SK-N-SH (cell line): ENCODE results near the gene HIRA. TPM values are rescaled to one million over a fixed set of nuclear protein-coding genes. Genes with fewer than 3 reads are reported as not detected.

ENCODE experiments used
- CTCF ChIA-PET: fragments of 300-600, 350-600 bp; formaldehyde crosslinking; extraction: SDS; loops from one replicate; lab custom pipeline; 2021; lab: Yijun Ruan, JAX
- POLR2A ChIA-PET: fragments of 350-600 bp; sonication (Branson Sonifier 250); formaldehyde crosslinking; extraction: SDS; loops from one replicate; lab custom pipeline; 2020; ENCODE audit warnings: antibody characterized with exemption, inconsistent platforms; lab: Yijun Ruan, JAX
- DNase-seq: peaks from one replicate; pipeline ENCODE4 v3.0.0; 2012
- H2AFZ ChIP-seq: fragments of 200-600 bp; sonication (generic); 2 replicates; pipeline ENCODE4 v1.8.1; 2016; ENCODE audit warnings: antibody characterized with exemption, mild to moderate bottlenecking, low read depth
- H3F3A ChIP-seq: fragments of 200-600 bp; sonication (generic); replicated peaks from 2 replicates; pipeline ENCODE3; 2016; ENCODE audit warnings: antibody characterized with exemption, mild to moderate bottlenecking; ENCODE audit not compliant: insufficient read depth
- H3K27ac ChIP-seq, 2 experiments: fragments of 200-500 bp in 1 of 2; fragments of 200-600 bp in 1 of 2; sonication (Bioruptor generic) in 1 of 2; sonication (generic), shearing (Covaris generic) in 1 of 2; 2 replicates each; pipeline versions ENCODE4 v1.5.1 to v1.6.1; 2014 to 2016; ENCODE audit warnings: low read depth in 2 of 2, inconsistent platforms in 1 of 2, low read length in 1 of 2, mild to moderate bottlenecking in 1 of 2, mixed read lengths in 1 of 2
- H3K27me3 ChIP-seq: fragments of 200-600 bp; sonication (generic), shearing (Covaris generic); 2 replicates; pipeline ENCODE4 v1.6.1; 2016; ENCODE audit warnings: mixed run types; ENCODE audit not compliant: insufficient read depth
- H3K36me3 ChIP-seq, 2 experiments: fragments of 200-500 bp in 1 of 2; fragments of 200-600 bp in 1 of 2; sonication (Bioruptor generic) in 1 of 2; sonication (generic) in 1 of 2; replicated peaks in 1 of 2; 2 replicates each; pipeline versions ENCODE3 to v1.5.1; 2014 to 2016; ENCODE audit warnings: low read length in 1 of 2, mild to moderate bottlenecking in 1 of 2; ENCODE audit not compliant: insufficient read depth in 2 of 2, control insufficient read depth in 1 of 2
- H3K4me1 ChIP-seq, 2 experiments: fragments of 200-500 bp in 1 of 2; fragments of 200-600 bp in 1 of 2; sonication (Bioruptor generic) in 1 of 2; sonication (generic), shearing (Covaris generic) in 1 of 2; 2 replicates each; pipeline versions ENCODE4 v1.5.1 to v1.6.1; 2014 to 2016; ENCODE audit warnings: low read depth in 1 of 2, low read length in 1 of 2, mixed run types in 1 of 2; ENCODE audit not compliant: insufficient read depth in 2 of 2, control insufficient read depth in 1 of 2
- H3K4me2 ChIP-seq: fragments of 200-600 bp; sonication (generic), shearing (Covaris generic); 2 replicates; pipeline ENCODE4 v1.6.1; 2017; ENCODE audit warnings: mixed run types
- H3K4me3 ChIP-seq, 2 experiments: fragments of 200-500 bp in 1 of 2; fragments of 200-600 bp in 1 of 2; sonication (Bioruptor generic) in 1 of 2; sonication (generic), shearing (Covaris generic) in 1 of 2; 2 replicates each; pipeline versions ENCODE4 v1.5.1 to v1.8.1; 2014 to 2016; ENCODE audit warnings: low read depth in 2 of 2, inconsistent platforms in 1 of 2, low read length in 1 of 2, mild to moderate bottlenecking in 1 of 2, mixed read lengths in 1 of 2, moderate library complexity in 1 of 2
- H3K79me2 ChIP-seq: fragments of 200-600 bp; sonication (generic); 2 replicates; pipeline ENCODE4 v1.8.1; 2017; ENCODE audit warnings: mild to moderate bottlenecking; ENCODE audit not compliant: insufficient read depth
- H3K9ac ChIP-seq: fragments of 200-600 bp; sonication (generic); 2 replicates; pipeline ENCODE4 v1.6.1; 2017; ENCODE audit warnings: mixed run types
- H3K9me2 ChIP-seq: fragments of 200-600 bp; sonication (generic); 2 replicates; pipeline ENCODE4 v1.6.1; 2017; ENCODE audit warnings: mixed run types
- H3K9me3 ChIP-seq: fragments of 200-600 bp; sonication (generic); 2 replicates; pipeline ENCODE4 v1.6.1; 2017; ENCODE audit warnings: mixed run types, mild to moderate bottlenecking, moderate library complexity
- H4K20me1 ChIP-seq: fragments of 200-600 bp; sonication (generic); 2 replicates; pipeline ENCODE4 v1.6.1; 2017; ENCODE audit warnings: mild to moderate bottlenecking, mixed run types; ENCODE audit not compliant: insufficient read depth
- CTCF ChIP-seq: fragments of 200-600 bp; sonication (generic); IDR thresholded peaks from 2 replicates; pipeline ENCODE4 v1.6.1; 2017; ENCODE audit warnings: antibody characterized with exemption, mild to moderate bottlenecking, moderate library complexity
- ELF1 ChIP-seq: IDR thresholded peaks from 2 replicates; pipeline ENCODE4 v1.4.0; 2012
- FOSL2 ChIP-seq: IDR thresholded peaks from 2 replicates; pipeline ENCODE4 v1.4.0; 2012; ENCODE audit warnings: low read depth, mild to moderate bottlenecking, moderate library complexity, borderline replicate concordance
- FOXJ3 ChIP-seq: sonication (generic); formaldehyde crosslinking; IDR thresholded peaks from 2 replicates; pipeline ENCODE4 v1.5.1; 2020; ENCODE audit warnings: mild to moderate bottlenecking, missing genetic modification reagents
- GATA2 ChIP-seq: sonication (generic); formaldehyde crosslinking; IDR thresholded peaks from 2 replicates; pipeline ENCODE4 v1.5.0; 2020; ENCODE audit warnings: mild to moderate bottlenecking, missing genetic modification reagents
- IRF3 ChIP-seq: fragments of 150-350 bp; IDR thresholded peaks from 2 replicates; pipeline ENCODE4 v1.6.1; 2016; ENCODE audit warnings: mild to moderate bottlenecking, low read depth, low read length
- JUND ChIP-seq: IDR thresholded peaks from 2 replicates; pipeline ENCODE4 v1.4.0; 2012
- MXI1 ChIP-seq: IDR thresholded peaks from 2 replicates; pipeline ENCODE4 v1.6.1; 2012; ENCODE audit warnings: mild to moderate bottlenecking, low read depth, low read length, improper control_type of control experiment
- PBX3 ChIP-seq: IDR thresholded peaks from 2 replicates; pipeline ENCODE4; 2012
- RFX5 ChIP-seq: IDR thresholded peaks from 2 replicates; pipeline ENCODE4 v1.6.1; 2012; ENCODE audit warnings: mild to moderate bottlenecking, improper control_type of control experiment, low read length
- RXRA ChIP-seq: IDR thresholded peaks from 2 replicates; pipeline ENCODE4 v1.4.0; 2012; ENCODE audit warnings: low read depth, mild to moderate bottlenecking, borderline replicate concordance
- WGBS: methylation state at CpG from one replicate; pipeline ENCODE4 v1.1.6; 2017; ENCODE audit warnings: low lambda C conversion rate; 5-methylcytosine and 5-hydroxymethylcytosine counted together
- polyA plus RNA-seq, 3 experiments: library from polyadenylated mRNA; depleted of rRNA; stranded (reverse); fragments of >200 nt; gene quantifications; 2 replicates each; pipeline ENCODE4 v1.2.3, GENCODE V29; 2012
- TF ChIP-seq, protein P1 (sequence below): IDR thresholded peaks from 2 replicates; pipeline ENCODE4 v1.4.0; 2012; ENCODE audit warnings: low read depth
- TF ChIP-seq, protein P2 (sequence below): IDR thresholded peaks from 2 replicates; pipeline ENCODE4 v1.6.1; 2012; ENCODE audit warnings: mild to moderate bottlenecking, low read depth, low read length, moderate library complexity

HIRA gene
- polyA plus RNA-seq, 1 of the 3 experiments (the other 2 are of a cell fraction): 21.0 TPM

DNA sequence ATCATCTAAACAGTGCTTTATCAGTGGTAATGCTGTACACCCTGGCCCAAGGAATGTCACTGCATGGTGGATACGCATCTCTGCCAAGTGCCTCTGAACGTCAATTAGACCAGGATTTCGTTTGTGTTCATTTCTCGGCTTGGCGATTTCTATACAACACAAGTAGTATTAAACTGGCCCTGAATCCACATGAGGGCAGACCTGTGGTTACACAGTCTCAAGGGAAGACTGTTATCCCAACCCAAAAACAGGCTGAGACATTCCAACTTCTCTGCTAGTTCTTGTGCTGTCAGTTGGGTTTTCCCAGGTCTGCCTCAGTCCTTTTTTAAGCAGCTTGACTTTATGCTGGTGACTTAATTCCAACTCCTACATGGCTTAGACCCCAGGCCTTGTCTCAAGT lies 58.1 kb downstream of the HIRA start:
- Histone ChIP-seq H3F3A (peaks cover 4% of the 10 kb centered on the region), H3K27ac (no peak overlapping the region), H3K9me2 (no peaks in the 10 kb centered on the region), H4K20me1 (no peaks in the 10 kb centered on the region), H3K9me3 (no peaks in the 10 kb centered on the region), H3K4me3 (no peak overlapping the region), H3K9ac (no peak overlapping the region), H3K4me2 (no peak overlapping the region), H3K36me3 (peaks cover 43 to 78% of the 10 kb centered on the region in 2 experiments), H3K4me1 (no peaks in the 10 kb centered on the region), H3K27me3 (no peaks in the 10 kb centered on the region), H3K79me2 (no peaks in the 10 kb centered on the region), H2AFZ (no peak overlapping the region)
- POLR2A ChIA-PET: no interaction called here
- TF ChIP-seq FOSL2 (no peak), CTCF (no peak), RXRA (no peak), PBX3 (no peak), MXI1 (no peak), GATA2 (CRISPR knock-in tag) (no peak), IRF3 (no peak), ELF1 (no peak), FOXJ3 (CRISPR knock-in tag) (no peak), JUND (no peak), RFX5 (no peak)
- TF ChIP-seq, protein P1, sequence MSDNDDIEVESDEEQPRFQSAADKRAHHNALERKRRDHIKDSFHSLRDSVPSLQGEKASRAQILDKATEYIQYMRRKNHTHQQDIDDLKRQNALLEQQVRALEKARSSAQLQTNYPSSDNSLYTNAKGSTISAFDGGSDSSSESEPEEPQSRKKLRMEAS: no peak
- TF ChIP-seq, protein P2, sequence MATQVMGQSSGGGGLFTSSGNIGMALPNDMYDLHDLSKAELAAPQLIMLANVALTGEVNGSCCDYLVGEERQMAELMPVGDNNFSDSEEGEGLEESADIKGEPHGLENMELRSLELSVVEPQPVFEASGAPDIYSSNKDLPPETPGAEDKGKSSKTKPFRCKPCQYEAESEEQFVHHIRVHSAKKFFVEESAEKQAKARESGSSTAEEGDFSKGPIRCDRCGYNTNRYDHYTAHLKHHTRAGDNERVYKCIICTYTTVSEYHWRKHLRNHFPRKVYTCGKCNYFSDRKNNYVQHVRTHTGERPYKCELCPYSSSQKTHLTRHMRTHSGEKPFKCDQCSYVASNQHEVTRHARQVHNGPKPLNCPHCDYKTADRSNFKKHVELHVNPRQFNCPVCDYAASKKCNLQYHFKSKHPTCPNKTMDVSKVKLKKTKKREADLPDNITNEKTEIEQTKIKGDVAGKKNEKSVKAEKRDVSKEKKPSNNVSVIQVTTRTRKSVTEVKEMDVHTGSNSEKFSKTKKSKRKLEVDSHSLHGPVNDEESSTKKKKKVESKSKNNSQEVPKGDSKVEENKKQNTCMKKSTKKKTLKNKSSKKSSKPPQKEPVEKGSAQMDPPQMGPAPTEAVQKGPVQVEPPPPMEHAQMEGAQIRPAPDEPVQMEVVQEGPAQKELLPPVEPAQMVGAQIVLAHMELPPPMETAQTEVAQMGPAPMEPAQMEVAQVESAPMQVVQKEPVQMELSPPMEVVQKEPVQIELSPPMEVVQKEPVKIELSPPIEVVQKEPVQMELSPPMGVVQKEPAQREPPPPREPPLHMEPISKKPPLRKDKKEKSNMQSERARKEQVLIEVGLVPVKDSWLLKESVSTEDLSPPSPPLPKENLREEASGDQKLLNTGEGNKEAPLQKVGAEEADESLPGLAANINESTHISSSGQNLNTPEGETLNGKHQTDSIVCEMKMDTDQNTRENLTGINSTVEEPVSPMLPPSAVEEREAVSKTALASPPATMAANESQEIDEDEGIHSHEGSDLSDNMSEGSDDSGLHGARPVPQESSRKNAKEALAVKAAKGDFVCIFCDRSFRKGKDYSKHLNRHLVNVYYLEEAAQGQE: no peak
- 94% methylated on average over 5 of the region's 5 CpGs for WGBS
- CTCF ChIA-PET: interaction anchor here (1.5 kb wide), 1 partner anchor 8 kb away, joined by 3 read pairs; no protein-coding TSS in a partner anchor
- DNase-seq: no peak
